Posterior vena cava (tissue), 2 donors: ENCODE results near the gene SUSD3. TPM values are rescaled to one million over a fixed set of nuclear protein-coding genes. Genes with fewer than 3 reads are reported as not detected.

Source experiments
- total RNA-seq, 2 donors: library from RNA; stranded (reverse); fragmentation: NEBNext Ultra II Directional; extraction: Animal tissue kit (Norgen Biotek cat#: 25700); gene quantifications; one replicate each; pipeline ENCODE4 v1.2.1, GENCODE V29; 2021
- donor health status: DM: yes; HTN: yes; CAD: no.
- donor health status: DM: yes; HTN: yes; CAD: no.

Gene SUSD3
- total RNA-seq, 2 donors from 2014 or later: 1.4 to 5.2 TPM

Other genes starting within 250 kb of the SUSD3 start
- gene ZNF484, start 180.7 kb upstream of the SUSD3 start, total RNA-seq: 10 to 100 TPM; 10.1 to 10.8 TPM
- 1 to 10 TPM; 6.3 to 7.5 TPM for gene FGD3, start 111.2 kb upstream of the SUSD3 start, total RNA-seq
- gene CARD19, start 37.5 kb downstream of the SUSD3 start, total RNA-seq: 10 to 100 TPM; 40.8 to 43.0 TPM
- 10 to 100 TPM; 30.6 to 39.5 TPM for gene NINJ1, start 75.5 kb downstream of the SUSD3 start, total RNA-seq
- 10 to 100 TPM; 34.8 to 39.5 TPM for gene WNK2, start 125.4 kb downstream of the SUSD3 start, total RNA-seq